HG03342 (cell line): Measurements from ENCODE around the gene NSA2.
"Not testable (repeated sequence)": the region's sequence is repeated elsewhere in the genome, so short reads cannot be mapped to it uniquely, and the experiment has no call there.

ENCODE experiments used
- ATAC-seq: cut with Tn5 transposase; IDR thresholded peaks from one replicate; pipeline ENCODE4 v1.9.1; 2021; ENCODE audit warnings: mild to moderate bottlenecking, moderate library complexity; ENCODE audit not compliant: unreplicated experiment

NSA2 gene

GRCh38 chr5:74766849-74767578, at the start of gene NSA2, which contains the start of gene GFM2:
NSA2 (plus strand) TSS chr5:74767249; CDS start chr5:74767361, 112 bp downstream.
GFM2 (minus strand) TSS chr5:74767117; CDS start chr5:74763742, 3,375 bp downstream.
- ATAC-seq, result peak; percentile 81

DNA sequence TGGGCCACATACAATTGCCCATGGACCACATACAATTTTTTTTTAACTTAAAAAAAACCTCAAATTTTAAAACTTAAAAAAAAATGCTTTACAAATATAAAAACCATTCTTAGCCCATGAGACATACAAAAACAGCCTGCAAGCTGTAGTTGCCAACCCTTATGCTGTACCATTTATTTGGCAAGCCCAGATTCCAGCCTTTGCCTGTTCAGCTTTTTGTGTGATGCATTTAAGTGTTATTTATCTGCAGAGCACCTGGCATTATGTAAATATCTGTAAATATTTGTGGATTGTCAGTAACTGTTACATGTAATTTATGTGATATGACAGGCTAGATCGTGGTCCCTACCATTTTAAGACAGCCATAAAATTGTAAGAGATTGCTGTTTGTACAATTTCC, 49.5 kb upstream of the NSA2 start:
- ATAC-seq, result no peak

- ATAC-seq, result no peak
Measured at GRCh38 chr5:74722271-74722670, 44.8 kb upstream of the NSA2 start.

GRCh38 chr5:74725331-74725730, 41.7 kb upstream of the NSA2 start:
- no peak for ATAC-seq

GRCh38 chr5:74736759-74737158, 30.3 kb upstream of the NSA2 start:
- no peak for ATAC-seq

- ATAC-seq, result no peak
Measured at GRCh38 chr5:74738406-74738805, 28.6 kb upstream of the NSA2 start.

DNA sequence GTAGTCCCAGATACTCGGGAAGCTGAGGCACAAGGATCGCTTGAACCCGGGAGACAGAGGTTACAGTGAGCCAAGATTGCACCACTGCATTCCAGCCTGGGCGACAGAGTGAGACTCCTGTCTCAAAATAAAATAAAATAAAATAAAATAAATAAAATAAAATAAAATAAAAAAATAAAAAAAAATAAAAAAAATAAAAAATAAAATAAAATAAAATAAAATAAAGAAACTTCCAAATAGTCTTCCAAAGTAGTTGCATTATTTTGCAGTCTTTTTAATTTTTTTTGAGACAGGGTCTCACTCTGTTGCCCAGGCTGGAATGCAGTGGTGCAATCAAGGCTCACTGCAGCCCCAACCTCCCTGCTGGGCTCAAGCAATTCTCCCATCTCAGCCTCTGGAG, 18.3 kb upstream of the NSA2 start:
- not testable (repeated sequence) for ATAC-seq

GRCh38 chr5:74761241-74761640, 5.8 kb upstream of the NSA2 start:
- ATAC-seq, result no peak

DNA sequence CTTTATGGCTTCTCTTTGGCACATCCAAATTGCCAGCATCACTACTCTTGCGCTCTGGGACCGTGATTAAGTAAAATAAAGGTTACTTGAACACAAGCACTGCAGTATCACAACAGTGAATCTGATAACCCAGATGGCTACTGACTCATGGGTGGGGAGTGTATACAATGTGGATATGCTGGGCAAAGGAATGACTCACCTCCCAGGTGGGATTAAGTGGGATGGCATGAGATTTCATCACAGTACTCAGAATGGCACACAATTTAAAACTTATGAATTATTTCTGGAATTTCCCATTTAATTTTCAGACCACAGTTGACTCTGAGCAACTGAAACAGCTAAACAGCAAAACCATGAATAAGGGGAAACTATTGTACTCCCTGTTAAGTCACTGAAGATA, 4.5 kb upstream of the NSA2 start:
- ATAC-seq, result no peak

GRCh38 chr5:74763504-74763903, 3.5 kb upstream of the NSA2 start:
- ATAC-seq, result no peak

DNA sequence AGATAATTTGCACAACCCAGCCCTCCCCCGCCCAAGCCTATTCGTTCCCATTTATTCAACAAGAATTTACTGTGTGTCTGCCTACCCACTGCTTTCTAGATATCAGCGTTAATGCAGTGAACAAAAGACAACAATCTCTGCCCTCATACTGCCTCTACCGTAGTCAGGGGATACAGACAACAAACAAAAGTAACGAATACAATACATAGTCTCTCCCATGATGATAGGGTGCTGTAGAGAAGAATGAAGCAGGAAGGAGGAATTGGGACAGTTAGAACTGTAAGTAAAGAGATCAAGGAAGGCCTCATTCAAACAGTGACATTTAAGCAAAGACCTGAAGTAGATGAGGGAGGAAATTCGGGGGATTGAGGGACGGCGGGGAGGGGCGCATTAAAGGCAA, 1.8 kb upstream of the NSA2 start:
- ATAC-seq, result no peak

- ATAC-seq, result no peak
Measured at GRCh38 chr5:74765929-74766328, 1.1 kb upstream of the NSA2 start.

- ATAC-seq, result peak; percentile 45
Measured at GRCh38 chr5:74766418-74766848, 616 bp upstream of the NSA2 start.

DNA sequence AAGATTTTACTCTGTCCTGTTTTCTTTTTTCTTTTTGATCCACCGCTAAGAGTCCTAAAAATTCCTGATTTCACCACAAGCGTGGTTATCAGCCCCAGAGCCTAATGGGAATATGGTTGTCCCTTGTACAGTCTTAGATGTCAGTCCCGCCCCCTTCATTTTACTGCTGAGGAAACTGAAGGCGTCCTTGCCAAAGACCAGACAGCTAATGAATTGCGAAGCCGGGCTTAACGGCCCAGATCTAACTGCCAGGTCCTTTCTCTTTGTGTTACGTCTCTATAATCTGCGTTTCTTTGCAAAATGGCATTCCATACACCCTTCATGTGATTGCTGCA, 497 bp downstream of the NSA2 start:
- ATAC-seq, result peak; percentile 15

DNA sequence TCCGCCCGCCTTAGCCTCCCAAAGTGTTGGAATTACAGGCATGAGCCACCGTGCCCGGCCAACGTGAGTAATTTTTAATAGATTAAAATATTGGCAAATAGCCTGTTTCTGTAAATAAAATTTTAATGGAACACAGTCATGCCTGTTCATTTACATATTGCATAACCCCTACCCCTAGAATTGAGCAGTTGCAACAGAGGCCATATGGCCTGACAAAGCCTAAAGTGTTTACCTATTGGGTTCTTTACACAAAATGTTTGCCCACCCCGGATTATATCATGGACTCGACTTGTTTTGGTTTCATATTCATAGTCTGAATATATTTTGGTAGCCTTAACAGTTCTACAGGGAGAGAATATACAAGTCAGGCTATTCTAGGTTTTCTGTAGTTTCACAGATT, 5.3 kb downstream of the NSA2 start:
- no peak for ATAC-seq

DNA sequence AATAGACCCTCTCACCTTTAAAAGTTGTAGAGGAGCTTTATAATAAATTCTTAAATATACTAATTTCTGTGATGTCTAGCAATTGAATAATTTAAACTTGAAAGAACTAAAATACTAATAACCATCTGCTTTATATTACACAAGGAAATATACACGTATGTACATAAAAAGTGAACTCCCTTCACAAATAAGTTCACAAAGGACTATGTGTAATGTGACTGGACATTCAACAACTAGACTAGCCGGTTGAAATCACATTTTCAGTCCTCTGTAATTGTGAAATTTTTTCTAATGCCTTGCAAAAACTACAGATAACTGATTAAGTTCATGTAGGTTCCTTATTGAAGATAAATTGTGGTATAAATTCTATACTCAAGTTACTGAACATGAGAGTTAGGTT, 11.6 kb downstream of the NSA2 start:
- ATAC-seq, result no peak

- ATAC-seq, result no peak
Measured at GRCh38 chr5:74786851-74787250, 19.8 kb downstream of the NSA2 start.

DNA sequence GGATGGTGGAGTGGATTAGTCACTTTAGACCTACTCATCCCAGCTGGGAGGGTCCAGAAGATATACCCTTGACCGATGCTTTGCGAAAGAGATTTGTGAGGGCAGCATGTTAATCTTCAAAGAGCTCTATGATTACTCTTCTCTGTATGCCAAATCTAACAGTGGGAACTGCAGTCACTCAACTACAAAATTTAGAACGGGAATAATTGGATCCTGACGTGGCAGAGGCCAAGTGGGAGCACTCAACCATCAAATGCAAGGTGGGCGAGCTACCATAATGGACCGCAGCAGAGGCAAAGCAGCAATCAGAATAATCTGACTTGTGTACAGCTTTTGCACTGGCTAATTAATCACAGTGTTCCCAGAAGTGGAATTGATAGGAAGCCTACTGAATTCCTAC, 20.4 kb downstream of the NSA2 start:
- no peak for ATAC-seq

- ATAC-seq, result not testable (repeated sequence)
Measured at GRCh38 chr5:74791669-74792068, 24.6 kb downstream of the NSA2 start.

DNA sequence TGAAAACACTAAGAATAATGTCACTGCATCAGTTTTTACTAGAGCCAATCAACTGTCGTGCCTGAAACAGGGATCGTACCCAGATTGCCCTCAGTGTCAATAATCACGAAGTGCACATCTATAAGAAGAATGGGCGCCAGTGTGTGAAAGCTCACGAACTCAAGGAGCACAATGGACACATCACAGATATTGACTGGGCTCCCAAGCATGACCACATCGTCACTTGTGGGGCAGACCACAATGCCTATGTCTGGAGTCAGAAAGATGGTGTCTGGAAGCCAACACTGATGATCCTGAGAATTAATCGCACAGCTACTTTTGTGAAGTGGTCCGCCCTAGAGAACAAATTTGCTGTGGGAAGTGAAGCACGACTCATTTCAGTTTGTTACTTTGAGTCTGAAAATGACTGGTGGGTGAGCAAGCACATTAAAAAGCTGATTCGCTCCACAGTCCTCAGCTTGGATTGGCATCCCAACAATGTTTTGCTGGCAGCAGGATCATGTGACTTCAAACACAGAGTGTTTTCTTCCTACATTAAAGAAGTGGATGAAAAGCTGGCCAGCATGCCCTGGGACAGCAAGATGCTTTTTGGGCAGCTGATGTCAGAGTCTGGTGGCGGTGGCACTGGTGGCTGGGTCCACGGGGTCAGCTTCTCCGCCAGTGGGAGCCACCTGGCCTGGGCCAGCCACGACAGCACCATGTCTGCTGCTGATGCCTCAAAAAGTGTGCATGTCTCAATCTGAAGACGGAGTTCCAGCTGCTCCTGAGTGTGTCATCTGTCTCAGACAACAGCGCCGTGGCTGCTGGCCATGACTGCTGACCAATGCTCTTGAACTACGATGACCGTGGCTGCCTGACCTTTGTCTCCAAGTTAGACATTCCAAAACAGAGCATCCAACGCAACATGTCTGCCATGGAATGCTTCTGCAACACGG, 32.2 kb downstream of the NSA2 start:
- ATAC-seq, result no peak

- no peak for ATAC-seq
Measured at GRCh38 chr5:74801197-74801596, 34.1 kb downstream of the NSA2 start.

DNA sequence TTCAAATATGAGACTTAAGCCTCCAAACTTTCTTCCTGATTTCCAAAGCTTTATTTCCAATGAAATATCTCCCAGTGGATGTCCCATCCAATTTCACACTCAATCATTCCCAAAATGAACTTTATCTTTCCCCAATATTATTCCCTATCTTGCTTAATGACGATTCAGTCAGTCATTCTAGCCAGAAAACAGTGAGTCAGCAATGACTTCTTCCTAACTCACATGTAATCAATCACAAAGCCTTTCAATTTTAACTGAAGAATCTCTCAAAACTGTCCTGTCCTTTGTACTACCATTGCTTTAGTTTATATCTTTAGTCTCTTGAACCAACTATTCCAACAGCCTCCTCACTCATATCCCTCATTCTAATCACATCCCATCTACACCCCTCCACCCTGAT, 34.9 kb downstream of the NSA2 start:
- no peak for ATAC-seq
